HEK293 (cell line): ENCODE results near the gene TRMT6.

ENCODE experiments used
- HOXC10 ChIP-seq: sonication (generic); formaldehyde crosslinking; IDR thresholded peaks from 2 replicates; pipeline ENCODE4 v1.8.1; 2023; ENCODE audit warnings: mild to moderate bottlenecking, missing genetic modification reagents
- IKZF3 ChIP-seq: fragments of 450-650 bp; IDR thresholded peaks from 2 replicates; pipeline ENCODE4 v1.5.0; 2018; ENCODE audit warnings: missing biosample characterization, mild to moderate bottlenecking, missing genetic modification characterization, moderate library complexity
- INSM2 ChIP-seq: fragments of 450-650 bp; formaldehyde crosslinking; IDR thresholded peaks from 2 replicates; pipeline ENCODE4 v1.5.1; 2016; ENCODE audit warnings: missing biosample characterization, missing genetic modification characterization
- MEIS1 ChIP-seq: sonication (generic); formaldehyde crosslinking; IDR thresholded peaks from 2 replicates; pipeline ENCODE4 v1.8.1; 2022; ENCODE audit warnings: missing genetic modification reagents, mild to moderate bottlenecking, borderline replicate concordance
- ZNF121 ChIP-seq: fragments of 450-650 bp; formaldehyde crosslinking; IDR thresholded peaks from 2 replicates; pipeline ENCODE4 v1.5.1; 2016; ENCODE audit warnings: missing biosample characterization, missing genetic modification characterization
- ZNF175 ChIP-seq: fragments of 450-650 bp; formaldehyde crosslinking; IDR thresholded peaks from 2 replicates; pipeline ENCODE4 v1.5.1; 2016; ENCODE audit warnings: missing biosample characterization, missing genetic modification characterization
- ZNF274 ChIP-seq, 2 experiments: fragments of 200-500 bp in 1 of 2; fragments of 450-650 bp in 1 of 2; sonication (Bioruptor generic) in 1 of 2; formaldehyde crosslinking in 1 of 2; IDR thresholded peaks; 2 replicates each; pipeline versions ENCODE4 v1.5.1 to v1.6.1; 2014 to 2016; ENCODE audit warnings: borderline replicate concordance in 1 of 2, inconsistent platforms in 1 of 2, low read length in 1 of 2, missing biosample characterization in 1 of 2, missing genetic modification characterization in 1 of 2
- ZNF354C ChIP-seq: fragments of 450-650 bp; formaldehyde crosslinking; IDR thresholded peaks from 2 replicates; pipeline ENCODE4 v1.5.1; 2016; ENCODE audit warnings: missing biosample characterization, missing genetic modification characterization, low read depth, borderline replicate concordance
- ZNF501 ChIP-seq: fragments of 450-650 bp; formaldehyde crosslinking; IDR thresholded peaks from 2 replicates; pipeline ENCODE4 v1.5.1; 2016; ENCODE audit warnings: missing biosample characterization, missing genetic modification characterization
- ZNF792 ChIP-seq: fragments of 450-650 bp; formaldehyde crosslinking; IDR thresholded peaks from 2 replicates; pipeline ENCODE4 v1.5.1; 2016; ENCODE audit warnings: missing biosample characterization, missing genetic modification characterization
- TF ChIP-seq, protein P1 (sequence below): fragments of 450-650 bp; formaldehyde crosslinking; IDR thresholded peaks from 2 replicates; pipeline ENCODE4 v1.5.1; 2016; ENCODE audit warnings: missing biosample characterization, missing genetic modification characterization, low read depth
- TF ChIP-seq, protein P2 (sequence below): fragments of 450-650 bp; formaldehyde crosslinking; IDR thresholded peaks from 2 replicates; pipeline ENCODE4 v1.5.1; 2016; ENCODE audit warnings: missing biosample characterization, missing genetic modification characterization
- TF ChIP-seq, protein P3 (sequence below): fragments of 450-650 bp; formaldehyde crosslinking; optimal IDR thresholded peaks from 2 replicates; pipeline ENCODE3; 2016; ENCODE audit warnings: missing biosample characterization, mild to moderate bottlenecking, missing genetic modification characterization

- TF ChIP-seq INSM2 (tag by site-specific recombination) (no peak), ZNF121 (no peak), ZNF354C (tag by site-specific recombination) (no peak), ZNF501 (tag by site-specific recombination) (no peak), ZNF792 (tag by site-specific recombination) (no peak), ZNF175 (no peak), MEIS1 (no peak), ZNF274 (IDR thresholded peaks at IDR 0.05; ENCODE audit: low read length) (no peak), ZNF274 (tag by site-specific recombination; IDR thresholded peaks at IDR 0.05; ENCODE audit: borderline replicate concordance) (no peak), HOXC10 (CRISPR knock-in tag) (no peak), IKZF3 (tag by site-specific recombination) (no peak)
- TF ChIP-seq, protein P1, sequence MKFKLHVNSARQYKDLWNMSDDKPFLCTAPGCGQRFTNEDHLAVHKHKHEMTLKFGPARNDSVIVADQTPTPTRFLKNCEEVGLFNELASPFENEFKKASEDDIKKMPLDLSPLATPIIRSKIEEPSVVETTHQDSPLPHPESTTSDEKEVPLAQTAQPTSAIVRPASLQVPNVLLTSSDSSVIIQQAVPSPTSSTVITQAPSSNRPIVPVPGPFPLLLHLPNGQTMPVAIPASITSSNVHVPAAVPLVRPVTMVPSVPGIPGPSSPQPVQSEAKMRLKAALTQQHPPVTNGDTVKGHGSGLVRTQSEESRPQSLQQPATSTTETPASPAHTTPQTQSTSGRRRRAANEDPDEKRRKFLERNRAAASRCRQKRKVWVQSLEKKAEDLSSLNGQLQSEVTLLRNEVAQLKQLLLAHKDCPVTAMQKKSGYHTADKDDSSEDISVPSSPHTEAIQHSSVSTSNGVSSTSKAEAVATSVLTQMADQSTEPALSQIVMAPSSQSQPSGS (tag by site-specific recombination), result no peak
- TF ChIP-seq, protein P2, sequence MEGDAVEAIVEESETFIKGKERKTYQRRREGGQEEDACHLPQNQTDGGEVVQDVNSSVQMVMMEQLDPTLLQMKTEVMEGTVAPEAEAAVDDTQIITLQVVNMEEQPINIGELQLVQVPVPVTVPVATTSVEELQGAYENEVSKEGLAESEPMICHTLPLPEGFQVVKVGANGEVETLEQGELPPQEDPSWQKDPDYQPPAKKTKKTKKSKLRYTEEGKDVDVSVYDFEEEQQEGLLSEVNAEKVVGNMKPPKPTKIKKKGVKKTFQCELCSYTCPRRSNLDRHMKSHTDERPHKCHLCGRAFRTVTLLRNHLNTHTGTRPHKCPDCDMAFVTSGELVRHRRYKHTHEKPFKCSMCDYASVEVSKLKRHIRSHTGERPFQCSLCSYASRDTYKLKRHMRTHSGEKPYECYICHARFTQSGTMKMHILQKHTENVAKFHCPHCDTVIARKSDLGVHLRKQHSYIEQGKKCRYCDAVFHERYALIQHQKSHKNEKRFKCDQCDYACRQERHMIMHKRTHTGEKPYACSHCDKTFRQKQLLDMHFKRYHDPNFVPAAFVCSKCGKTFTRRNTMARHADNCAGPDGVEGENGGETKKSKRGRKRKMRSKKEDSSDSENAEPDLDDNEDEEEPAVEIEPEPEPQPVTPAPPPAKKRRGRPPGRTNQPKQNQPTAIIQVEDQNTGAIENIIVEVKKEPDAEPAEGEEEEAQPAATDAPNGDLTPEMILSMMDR (tag by site-specific recombination), result no peak
- TF ChIP-seq, protein P3, sequence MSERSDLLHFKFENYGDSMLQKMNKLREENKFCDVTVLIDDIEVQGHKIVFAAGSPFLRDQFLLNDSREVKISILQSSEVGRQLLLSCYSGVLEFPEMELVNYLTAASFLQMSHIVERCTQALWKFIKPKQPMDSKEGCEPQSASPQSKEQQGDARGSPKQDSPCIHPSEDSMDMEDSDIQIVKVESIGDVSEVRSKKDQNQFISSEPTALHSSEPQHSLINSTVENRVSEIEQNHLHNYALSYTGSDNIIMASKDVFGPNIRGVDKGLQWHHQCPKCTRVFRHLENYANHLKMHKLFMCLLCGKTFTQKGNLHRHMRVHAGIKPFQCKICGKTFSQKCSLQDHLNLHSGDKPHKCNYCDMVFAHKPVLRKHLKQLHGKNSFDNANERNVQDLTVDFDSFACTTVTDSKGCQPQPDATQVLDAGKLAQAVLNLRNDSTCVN (tag by site-specific recombination), result no peak
Observed at GRCh38 chr20:5936238-5936637, 14.1 kb downstream of the TRMT6 start.
